Hepatic stellate cell (primary cell): ENCODE results near the gene TRIM15.
"Not testable (repeated sequence)": the region's sequence is repeated elsewhere in the genome, so short reads cannot be mapped to it uniquely, and the experiment has no call there.

Experiments
- DNase-seq: peaks from one replicate; pipeline ENCODE4 v3.0.0; 2011; ENCODE audit warnings: low spot score

Gene TRIM15

GRCh38 chr6:30198166-30199084 is 35.1 kb downstream of the TRIM15 start:
- DNase-seq = no peak

GRCh38 chr6:30200551-30201281 is 37.4 kb downstream of the TRIM15 start:
- no peak for DNase-seq

GRCh38 chr6:30202366-30202765 is 39.0 kb downstream of the TRIM15 start:
- no peak for DNase-seq

- DNase-seq = no peak
Measured at GRCh38 chr6:30204116-30204515, 40.8 kb downstream of the TRIM15 start.

- peak; percentile 53 for DNase-seq
Measured at GRCh38 chr6:30206152-30206551, 42.8 kb downstream of the TRIM15 start.

- DNase-seq = no peak
Measured at GRCh38 chr6:30206799-30207618, 43.7 kb downstream of the TRIM15 start.

- no peak for DNase-seq
Measured at GRCh38 chr6:30207619-30208295, 44.4 kb downstream of the TRIM15 start.

- no peak for DNase-seq
Measured at GRCh38 chr6:30211306-30211705, 48.0 kb downstream of the TRIM15 start.

- DNase-seq = no peak
Measured at GRCh38 chr6:30211899-30212298, 48.6 kb downstream of the TRIM15 start.

- DNase-seq = peak; percentile 99
Measured at GRCh38 chr6:30212865-30213666, 49.7 kb downstream of the TRIM15 start, which contains the start of gene TRIM26. TSS of gene TRIM26 (minus strand) at chr6:30213406. CDS start at chr6:30199103, 14,303 bp downstream.

GRCh38 chr6:30213667-30213956 is 50.3 kb downstream of the TRIM15 start:
- no peak for DNase-seq

GRCh38 chr6:30213957-30214656 is 50.8 kb downstream of the TRIM15 start:
- DNase-seq = peak; percentile 78

GRCh38 chr6:30214657-30214982 is 51.3 kb downstream of the TRIM15 start:
- DNase-seq = no peak

GRCh38 chr6:30216096-30216495 is 52.8 kb downstream of the TRIM15 start:
- DNase-seq = no peak

- peak; percentile 56 for DNase-seq
Measured at GRCh38 chr6:30219244-30219643, 55.9 kb downstream of the TRIM15 start.

GRCh38 chr6:30221395-30221794 is 58.0 kb downstream of the TRIM15 start:
- not testable (repeated sequence) for DNase-seq

- not testable (repeated sequence) for DNase-seq
Measured at GRCh38 chr6:30221956-30222355, 58.6 kb downstream of the TRIM15 start.
